ENCODE data around the gene ALOX5. TPM values are rescaled to one million over a fixed set of nuclear protein-coding genes. Genes with fewer than 3 reads are reported as not detected.

ALOX5 gene
- total RNA-seq, 1 donor from 2014 or later = not detected

- Mint-ChIP-seq H3K36me3 (ENCODE audit: unreplicated experiment) (no peaks in the 10 kb centered on the region), H3K4me3 (ENCODE audit: unreplicated experiment) (no peak overlapping the region), H3K4me1 (ENCODE audit: unreplicated experiment) (no peaks in the 10 kb centered on the region), H3K9me3 (ENCODE audit: unreplicated experiment) (peaks cover 14% of the 10 kb centered on the region), H3K27me3 (ENCODE audit: unreplicated experiment) (peaks cover 22% of the 10 kb centered on the region), H3K27ac (ENCODE audit: unreplicated experiment) (no peak overlapping the region)
- DNase-seq (ENCODE audit: extremely low spot score, unreplicated experiment) = no peak
- TF ChIP-seq CTCF (IDR thresholded peaks at IDR 0.05) = no peak
Measured at GRCh38 chr10:45398595-45398994, 24.6 kb downstream of the ALOX5 start.

- no peak for DNase-seq (ENCODE audit: extremely low spot score, unreplicated experiment)
- no peak overlapping the region for H3K4me3 Mint-ChIP-seq (ENCODE audit: unreplicated experiment)
- peaks cover 27% of the 10 kb centered on the region for H3K27me3 Mint-ChIP-seq (ENCODE audit: unreplicated experiment)
- no peak for TF ChIP-seq CTCF (IDR thresholded peaks at IDR 0.05)
- H3K36me3 Mint-ChIP-seq (ENCODE audit: unreplicated experiment) = no peaks in the 10 kb centered on the region
- H3K4me1 Mint-ChIP-seq (ENCODE audit: unreplicated experiment) = no peaks in the 10 kb centered on the region
- no peak overlapping the region for H3K27ac Mint-ChIP-seq (ENCODE audit: unreplicated experiment)
- peaks cover 14% of the 10 kb centered on the region for H3K9me3 Mint-ChIP-seq (ENCODE audit: unreplicated experiment)
Measured at GRCh38 chr10:45399113-45399512, 25.1 kb downstream of the ALOX5 start.

GRCh38 chr10:45403151-45403550, 29.1 kb downstream of the ALOX5 start:
- Mint-ChIP-seq H3K27ac (ENCODE audit: unreplicated experiment) (no peak overlapping the region), H3K27me3 (ENCODE audit: unreplicated experiment) (peaks cover 46% of the 10 kb centered on the region), H3K36me3 (ENCODE audit: unreplicated experiment) (no peaks in the 10 kb centered on the region), H3K9me3 (ENCODE audit: unreplicated experiment) (no peaks in the 10 kb centered on the region), H3K4me1 (ENCODE audit: unreplicated experiment) (no peaks in the 10 kb centered on the region), H3K4me3 (ENCODE audit: unreplicated experiment) (no peak overlapping the region)
- TF ChIP-seq CTCF (IDR thresholded peaks at IDR 0.05) = no peak
- no peak for DNase-seq (ENCODE audit: extremely low spot score, unreplicated experiment)

GRCh38 chr10:45404087-45404769, 30.2 kb downstream of the ALOX5 start:
- no peak for TF ChIP-seq CTCF (IDR thresholded peaks at IDR 0.05)
- peaks cover 51% of the 10 kb centered on the region for H3K27me3 Mint-ChIP-seq (ENCODE audit: unreplicated experiment)

DNA sequence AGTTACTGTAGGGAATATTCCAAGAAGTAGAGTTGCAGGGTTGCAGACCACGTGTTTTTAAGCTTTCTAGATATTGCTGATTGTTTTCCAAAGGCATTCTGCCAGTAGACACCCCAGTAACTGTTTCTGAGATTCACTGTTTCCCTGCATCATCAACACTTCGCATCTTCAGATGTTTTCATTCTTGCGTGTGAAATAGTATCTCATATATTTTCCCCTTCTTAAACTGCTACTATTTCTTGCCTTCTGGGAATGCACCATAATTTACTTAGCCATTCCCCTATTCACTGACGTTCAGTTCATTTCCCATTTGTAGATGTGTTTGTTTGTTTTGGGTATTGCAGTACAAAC, 30.7 kb downstream of the ALOX5 start:
- Mint-ChIP-seq H3K9me3 (ENCODE audit: unreplicated experiment) (no peaks in the 10 kb centered on the region), H3K4me3 (ENCODE audit: unreplicated experiment) (no peak overlapping the region), H3K36me3 (ENCODE audit: unreplicated experiment) (no peaks in the 10 kb centered on the region), H3K27me3 (ENCODE audit: unreplicated experiment) (peaks cover 51% of the 10 kb centered on the region), H3K27ac (ENCODE audit: unreplicated experiment) (no peak overlapping the region), H3K4me1 (ENCODE audit: unreplicated experiment) (no peaks in the 10 kb centered on the region)
- no peak for TF ChIP-seq CTCF (IDR thresholded peaks at IDR 0.05)
- no peak for DNase-seq (ENCODE audit: extremely low spot score, unreplicated experiment)

More at GRCh38 chr10:45404087-45404769, 30.2 kb downstream of the ALOX5 start:
- no peak overlapping the region for H3K4me3 Mint-ChIP-seq (ENCODE audit: unreplicated experiment)
- no peaks in the 10 kb centered on the region for H3K9me3 Mint-ChIP-seq (ENCODE audit: unreplicated experiment)
- H3K36me3 Mint-ChIP-seq (ENCODE audit: unreplicated experiment) = no peaks in the 10 kb centered on the region
- no peaks in the 10 kb centered on the region for H3K4me1 Mint-ChIP-seq (ENCODE audit: unreplicated experiment)
- DNase-seq (ENCODE audit: extremely low spot score, unreplicated experiment) = no peak
- no peak overlapping the region for H3K27ac Mint-ChIP-seq (ENCODE audit: unreplicated experiment)

Data from osteocyte (in vitro differentiated cells).